ENCODE measurements around the gene CACNB3.

DNA sequence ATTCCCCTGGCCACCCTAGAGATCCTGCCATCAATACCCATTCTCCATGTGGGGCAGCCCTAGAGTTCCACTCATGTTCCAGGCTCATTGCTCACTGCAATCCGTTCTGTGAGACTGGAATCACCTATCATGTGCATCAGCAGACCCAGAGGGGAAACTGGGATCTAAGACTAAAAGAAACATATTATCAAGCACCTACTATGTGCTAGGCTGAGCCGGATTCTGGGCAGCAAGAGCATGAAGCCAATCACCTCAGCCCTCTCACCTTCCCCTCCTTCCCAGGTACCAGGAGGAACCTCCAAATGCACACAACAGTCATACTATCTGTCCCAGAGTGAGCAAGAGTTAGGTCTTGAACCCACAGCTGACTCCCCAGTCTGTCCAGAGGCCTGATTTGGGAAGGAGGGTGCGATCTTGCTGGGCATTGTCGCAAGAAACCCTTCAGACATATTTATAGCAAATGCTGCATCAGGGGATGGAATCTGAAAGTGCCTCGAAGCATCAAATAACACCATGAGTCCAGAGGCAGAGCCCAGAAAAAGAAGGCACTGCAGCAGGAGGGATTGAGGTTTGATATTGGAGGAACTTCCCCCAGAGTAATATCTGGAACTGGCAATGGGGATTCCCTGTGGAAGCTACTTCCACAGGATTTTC is 6.7 kb upstream of the CACNB3 start:
- TF ChIP-seq, protein P1, sequence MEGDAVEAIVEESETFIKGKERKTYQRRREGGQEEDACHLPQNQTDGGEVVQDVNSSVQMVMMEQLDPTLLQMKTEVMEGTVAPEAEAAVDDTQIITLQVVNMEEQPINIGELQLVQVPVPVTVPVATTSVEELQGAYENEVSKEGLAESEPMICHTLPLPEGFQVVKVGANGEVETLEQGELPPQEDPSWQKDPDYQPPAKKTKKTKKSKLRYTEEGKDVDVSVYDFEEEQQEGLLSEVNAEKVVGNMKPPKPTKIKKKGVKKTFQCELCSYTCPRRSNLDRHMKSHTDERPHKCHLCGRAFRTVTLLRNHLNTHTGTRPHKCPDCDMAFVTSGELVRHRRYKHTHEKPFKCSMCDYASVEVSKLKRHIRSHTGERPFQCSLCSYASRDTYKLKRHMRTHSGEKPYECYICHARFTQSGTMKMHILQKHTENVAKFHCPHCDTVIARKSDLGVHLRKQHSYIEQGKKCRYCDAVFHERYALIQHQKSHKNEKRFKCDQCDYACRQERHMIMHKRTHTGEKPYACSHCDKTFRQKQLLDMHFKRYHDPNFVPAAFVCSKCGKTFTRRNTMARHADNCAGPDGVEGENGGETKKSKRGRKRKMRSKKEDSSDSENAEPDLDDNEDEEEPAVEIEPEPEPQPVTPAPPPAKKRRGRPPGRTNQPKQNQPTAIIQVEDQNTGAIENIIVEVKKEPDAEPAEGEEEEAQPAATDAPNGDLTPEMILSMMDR (IDR thresholded peaks at IDR 0.05; ENCODE audit: low read depth, low read length, poor library complexity, severe bottlenecking): no peak
- no peak for TF ChIP-seq EZH2phosphoT487 (IDR thresholded peaks at IDR 0.05; ENCODE audit: borderline replicate concordance, low read length)

All from DOHH2 (cell line).